Activated gamma-delta T cell treated with Interleukin-2 at 50 U/mL for 16 hours (primary cell): ENCODE data around the gene EXOC3L4.

Experiments
- DNase-seq: peaks from one replicate; pipeline ENCODE4 v3.0.0-alpha.2; 2020

EXOC3L4 gene

GRCh38 chr14:103156651-103157378, 62.3 kb downstream of the EXOC3L4 start:
- no peak for DNase-seq

GRCh38 chr14:103157969-103158368, 63.4 kb downstream of the EXOC3L4 start:
- no peak for DNase-seq

GRCh38 chr14:103158688-103159087, 64.2 kb downstream of the EXOC3L4 start:
- DNase-seq = no peak
